GM19438 (cell line): ENCODE data around the gene PVALEF.

Source experiments
- ATAC-seq: cut with Tn5 transposase; IDR thresholded peaks from one replicate; pipeline ENCODE4 v1.9.1; 2021; ENCODE audit warnings: low read depth; ENCODE audit not compliant: unreplicated experiment

The PVALEF gene

GRCh38 chr17:81179861-81180260 lies 14.6 kb downstream of the PVALEF start:
- ATAC-seq, result no peak

- ATAC-seq, result no peak
Observed at GRCh38 chr17:81180836-81181810, 15.8 kb downstream of the PVALEF start.

GRCh38 chr17:81181811-81182185 lies 16.5 kb downstream of the PVALEF start:
- ATAC-seq, result no peak

GRCh38 chr17:81182596-81182995 lies 17.3 kb downstream of the PVALEF start:
- no peak for ATAC-seq

GRCh38 chr17:81183316-81183715 lies 18.0 kb downstream of the PVALEF start:
- no peak for ATAC-seq

GRCh38 chr17:81183807-81184206 lies 18.5 kb downstream of the PVALEF start:
- ATAC-seq, result no peak

- no peak for ATAC-seq
Observed at GRCh38 chr17:81184555-81184954, 19.2 kb downstream of the PVALEF start.

- no peak for ATAC-seq
Observed at GRCh38 chr17:81186203-81186602, 20.9 kb downstream of the PVALEF start.

- no peak for ATAC-seq
Observed at GRCh38 chr17:81187120-81187519, 21.8 kb downstream of the PVALEF start.

GRCh38 chr17:81187586-81188490 lies 22.5 kb downstream of the PVALEF start:
- no peak for ATAC-seq

GRCh38 chr17:81188491-81188840 lies 23.2 kb downstream of the PVALEF start:
- ATAC-seq, result no peak

- ATAC-seq, result no peak
Observed at GRCh38 chr17:81189016-81189415, 23.7 kb downstream of the PVALEF start.

GRCh38 chr17:81189670-81190530 lies 24.6 kb downstream of the PVALEF start:
- ATAC-seq, result no peak

- no peak for ATAC-seq
Observed at GRCh38 chr17:81190591-81190990, 25.3 kb downstream of the PVALEF start.

- no peak for ATAC-seq
Observed at GRCh38 chr17:81191116-81191515, 25.8 kb downstream of the PVALEF start.

- ATAC-seq, result no peak
Observed at GRCh38 chr17:81191646-81192045, 26.3 kb downstream of the PVALEF start.

GRCh38 chr17:81192386-81193050 lies 27.2 kb downstream of the PVALEF start:
- no peak for ATAC-seq

- no peak for ATAC-seq
Observed at GRCh38 chr17:81193051-81193410, 27.7 kb downstream of the PVALEF start.

- ATAC-seq, result no peak
Observed at GRCh38 chr17:81193470-81194224, 28.3 kb downstream of the PVALEF start.
